Measurements from ENCODE around the gene RAB21.
"Not testable (repeated sequence)": the region's sequence is repeated elsewhere in the genome, so short reads cannot be mapped to it uniquely, and the experiment has no call there.

RAB21 gene

DNA sequence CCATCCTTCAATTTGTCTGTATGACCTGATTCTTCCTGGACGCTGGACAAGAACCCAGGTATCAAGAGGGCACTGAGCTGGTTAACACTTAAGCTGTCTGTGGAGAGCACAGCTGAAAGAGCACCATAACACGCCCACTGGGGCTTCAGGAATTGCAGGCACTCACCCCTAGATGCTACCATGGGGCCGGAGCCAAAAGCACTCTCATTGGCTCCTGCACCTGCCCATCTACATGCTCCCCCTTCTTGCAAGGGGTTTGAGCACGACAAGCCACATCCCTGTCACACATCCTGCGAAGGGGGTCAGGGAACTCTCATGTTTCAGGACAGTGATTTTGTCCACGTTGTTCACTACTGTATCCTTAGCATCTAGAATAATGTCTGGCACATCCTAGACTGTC, 49.8 kb downstream of the RAB21 start:
- H3K27ac ChIP-seq (ENCODE audit: low read depth, low read length): no peak overlapping the region
- H3K9ac ChIP-seq (ENCODE audit: low read depth, low read length): no peak overlapping the region
- H3K4me3 ChIP-seq (ENCODE audit: low read length): no peak overlapping the region
- H3K36me3 ChIP-seq (ENCODE audit: insufficient read depth, low read length): no peaks in the 10 kb centered on the region
- 53% methylated on average over 6 of the region's 6 CpGs for WGBS
- H3K9me3 ChIP-seq (ENCODE audit: insufficient read depth, low read depth, low read length): no peaks in the 10 kb centered on the region
- no peaks in the 10 kb centered on the region for H3K27me3 ChIP-seq (ENCODE audit: insufficient read depth, low read length)
- H3K4me1 ChIP-seq (ENCODE audit: insufficient read depth, low read length): no peaks in the 10 kb centered on the region

DNA sequence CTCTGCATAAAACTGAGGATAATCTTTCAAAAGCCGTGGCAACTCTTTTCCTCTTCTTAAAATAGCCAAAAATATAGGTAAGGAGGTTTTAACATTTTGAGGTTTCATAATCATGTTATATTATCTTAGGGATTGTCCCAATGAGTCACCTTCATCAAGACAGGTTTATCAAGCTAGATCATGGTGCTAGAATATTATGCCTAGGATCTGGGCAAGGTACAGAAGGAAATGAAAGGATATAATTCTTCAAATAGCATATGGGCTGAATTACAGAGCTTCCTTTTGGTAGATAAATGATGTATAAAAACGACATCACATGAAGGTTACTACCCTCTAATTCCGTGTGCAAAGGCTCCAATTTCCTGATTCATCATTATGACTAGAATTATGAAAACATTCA, 56.3 kb downstream of the RAB21 start:
- 80% methylated on average over 2 of the region's 3 CpGs for WGBS
- no peaks in the 10 kb centered on the region for H3K36me3 ChIP-seq (ENCODE audit: insufficient read depth, low read length)
- no peaks in the 10 kb centered on the region for H3K9me3 ChIP-seq (ENCODE audit: insufficient read depth, low read depth, low read length)
- no peak overlapping the region for H3K4me3 ChIP-seq (ENCODE audit: low read length)
- no peaks in the 10 kb centered on the region for H3K27me3 ChIP-seq (ENCODE audit: insufficient read depth, low read length)
- H3K27ac ChIP-seq (ENCODE audit: low read depth, low read length): no peak overlapping the region
- no peaks in the 10 kb centered on the region for H3K4me1 ChIP-seq (ENCODE audit: insufficient read depth, low read length)
- H3K9ac ChIP-seq (ENCODE audit: low read depth, low read length): no peak overlapping the region

DNA sequence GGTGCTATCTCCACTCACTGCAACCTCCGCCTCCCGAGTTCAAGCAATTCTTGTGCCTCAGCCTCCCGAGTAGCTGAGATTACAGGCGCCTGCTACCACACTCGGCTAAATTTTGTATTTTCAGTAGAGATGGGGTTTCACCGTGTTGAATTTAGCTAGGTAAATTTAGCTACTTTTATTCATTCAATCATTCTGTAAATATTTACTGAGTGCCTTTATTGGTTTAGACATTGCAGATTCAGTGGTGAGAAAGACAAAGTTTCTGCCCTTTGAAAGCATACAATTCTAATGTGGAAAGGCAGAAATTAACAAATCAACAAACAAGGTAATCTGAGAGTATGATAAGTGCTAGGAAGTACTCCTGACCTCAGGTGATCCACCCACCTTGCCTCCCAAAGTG, 60.6 kb downstream of the RAB21 start:
- not testable (repeated sequence) for H3K36me3 ChIP-seq (ENCODE audit: insufficient read depth, low read length); H3K4me1 ChIP-seq (ENCODE audit: insufficient read depth, low read length); H3K27me3 ChIP-seq (ENCODE audit: insufficient read depth, low read length); H3K9me3 ChIP-seq (ENCODE audit: insufficient read depth, low read depth, low read length); H3K27ac ChIP-seq (ENCODE audit: low read depth, low read length); H3K9ac ChIP-seq (ENCODE audit: low read depth, low read length); H3K4me3 ChIP-seq (ENCODE audit: low read length)
- WGBS: 85% methylated on average over 6 of the region's 6 CpGs

DNA sequence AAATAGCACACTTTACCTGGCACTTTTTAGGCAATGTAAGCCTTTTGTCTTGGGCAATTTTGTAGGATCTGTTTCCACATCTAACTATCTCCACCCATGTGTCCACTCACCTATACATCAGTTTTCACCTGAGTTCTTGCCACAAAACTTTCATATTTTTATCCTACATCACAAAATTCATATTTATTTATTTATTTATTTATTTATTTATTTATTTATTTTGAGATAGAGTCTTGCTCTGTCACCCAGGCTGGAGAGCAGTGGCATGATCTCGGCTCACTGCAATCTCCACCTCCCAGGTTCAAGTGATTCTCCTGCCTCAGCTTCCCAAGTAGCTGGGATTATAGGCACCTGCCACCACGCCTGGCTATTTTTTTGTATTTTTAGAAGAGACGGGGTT, 67.4 kb downstream of the RAB21 start:
- H3K9me3 ChIP-seq (ENCODE audit: insufficient read depth, low read depth, low read length); H3K9ac ChIP-seq (ENCODE audit: low read depth, low read length); H3K27ac ChIP-seq (ENCODE audit: low read depth, low read length); H3K36me3 ChIP-seq (ENCODE audit: insufficient read depth, low read length); H3K27me3 ChIP-seq (ENCODE audit: insufficient read depth, low read length); H3K4me1 ChIP-seq (ENCODE audit: insufficient read depth, low read length); H3K4me3 ChIP-seq (ENCODE audit: low read length): not testable (repeated sequence)
- 90% methylated on average over 3 of the region's 3 CpGs for WGBS

DNA sequence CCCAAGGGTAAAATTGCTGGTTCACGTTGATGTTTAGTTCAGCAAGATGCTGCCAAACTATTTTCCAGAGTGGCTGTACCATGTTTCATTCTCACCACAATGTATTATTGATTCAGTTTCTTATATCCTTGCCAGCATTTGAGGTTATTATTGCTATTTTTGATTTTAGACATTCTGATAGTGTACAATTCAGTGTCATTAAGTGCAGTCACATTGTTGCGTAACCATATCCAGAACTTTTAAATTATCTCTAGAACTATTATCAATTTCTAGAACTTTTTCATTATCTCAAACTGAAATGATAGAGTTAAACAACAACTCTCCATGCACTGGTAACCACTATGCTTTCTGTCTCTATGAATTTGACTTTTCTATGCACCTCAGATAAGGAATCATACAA, 74.2 kb downstream of the RAB21 start:
- no peaks in the 10 kb centered on the region for H3K27me3 ChIP-seq (ENCODE audit: insufficient read depth, low read length)
- no peaks in the 10 kb centered on the region for H3K9me3 ChIP-seq (ENCODE audit: insufficient read depth, low read depth, low read length)
- 100% methylated on average over 2 of the region's 2 CpGs for WGBS
- no peaks in the 10 kb centered on the region for H3K4me1 ChIP-seq (ENCODE audit: insufficient read depth, low read length)
- H3K27ac ChIP-seq (ENCODE audit: low read depth, low read length): no peak overlapping the region
- H3K9ac ChIP-seq (ENCODE audit: low read depth, low read length): no peak overlapping the region
- no peaks in the 10 kb centered on the region for H3K36me3 ChIP-seq (ENCODE audit: insufficient read depth, low read length)
- no peak overlapping the region for H3K4me3 ChIP-seq (ENCODE audit: low read length)

DNA sequence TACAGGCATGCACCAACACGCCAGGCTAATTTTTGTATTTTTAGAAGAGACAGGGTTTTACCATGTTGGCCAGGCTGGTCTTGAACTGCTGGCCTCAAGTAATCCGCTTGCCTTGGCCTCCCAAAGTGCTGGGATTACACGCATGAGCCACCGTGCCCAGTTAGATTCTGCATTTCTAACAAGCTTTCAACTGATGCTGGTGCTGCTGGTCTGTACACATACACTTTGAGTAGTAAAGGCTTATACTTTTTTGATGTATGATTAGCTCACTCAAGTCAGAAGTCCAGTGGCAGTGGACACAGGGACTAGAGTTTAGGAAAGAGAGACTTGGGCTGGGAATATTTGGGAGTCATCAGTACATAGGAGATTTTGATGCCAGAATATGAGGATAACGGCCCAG, 82.7 kb downstream of the RAB21 start:
- 85% methylated on average over 5 of the region's 5 CpGs for WGBS
- peaks cover 8% of the 10 kb centered on the region; the same call in 1 of the 2 replicates for H3K27me3 ChIP-seq (ENCODE audit: insufficient read depth, low read length)
- H3K27ac ChIP-seq (ENCODE audit: low read depth, low read length): no peak overlapping the region
- no peaks in the 10 kb centered on the region for H3K9me3 ChIP-seq (ENCODE audit: insufficient read depth, low read depth, low read length)
- H3K36me3 ChIP-seq (ENCODE audit: insufficient read depth, low read length): 0 out of 2 replicates have a peak, but pooled peaks cover 3% of the 10 kb centered on the region
- peaks cover 4% of the 10 kb centered on the region; the same call in 1 of the 2 replicates for H3K4me1 ChIP-seq (ENCODE audit: insufficient read depth, low read length)
- no peak overlapping the region for H3K9ac ChIP-seq (ENCODE audit: low read depth, low read length)
- no peak overlapping the region for H3K4me3 ChIP-seq (ENCODE audit: low read length)

DNA sequence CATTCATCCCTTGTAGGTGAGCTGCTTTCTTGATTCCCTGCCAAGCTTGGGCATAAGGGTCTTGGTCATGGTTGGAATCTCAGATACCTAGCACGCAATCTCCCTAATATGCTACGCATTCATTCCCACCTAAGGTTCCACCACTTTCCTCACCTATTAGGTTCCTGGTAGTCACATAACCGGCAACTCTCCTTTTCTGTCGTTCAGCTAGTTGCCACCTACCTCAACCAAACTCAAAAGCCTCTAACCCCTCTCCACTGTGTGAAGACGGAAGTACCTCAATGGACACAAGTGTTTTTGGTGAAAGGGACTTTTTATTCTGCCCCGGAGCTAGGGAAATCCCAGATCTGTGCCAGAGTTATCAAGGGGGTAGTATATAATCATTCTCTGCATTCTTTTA, 83.6 kb downstream of the RAB21 start:
- Histone ChIP-seq H3K27ac (ENCODE audit: low read depth, low read length) (no peak overlapping the region), H3K36me3 (ENCODE audit: insufficient read depth, low read length) (0 out of 2 replicates have a peak, but pooled peaks cover 3% of the 10 kb centered on the region), H3K27me3 (ENCODE audit: insufficient read depth, low read length) (peaks cover 8% of the 10 kb centered on the region; the same call in 1 of the 2 replicates), H3K4me3 (ENCODE audit: low read length) (no peak overlapping the region), H3K9me3 (ENCODE audit: insufficient read depth, low read depth, low read length) (no peaks in the 10 kb centered on the region), H3K9ac (ENCODE audit: low read depth, low read length) (no peak overlapping the region), H3K4me1 (ENCODE audit: insufficient read depth, low read length) (peaks cover 4% of the 10 kb centered on the region; the same call in 1 of the 2 replicates)
- 94% methylated on average over 4 of the region's 6 CpGs for WGBS

DNA sequence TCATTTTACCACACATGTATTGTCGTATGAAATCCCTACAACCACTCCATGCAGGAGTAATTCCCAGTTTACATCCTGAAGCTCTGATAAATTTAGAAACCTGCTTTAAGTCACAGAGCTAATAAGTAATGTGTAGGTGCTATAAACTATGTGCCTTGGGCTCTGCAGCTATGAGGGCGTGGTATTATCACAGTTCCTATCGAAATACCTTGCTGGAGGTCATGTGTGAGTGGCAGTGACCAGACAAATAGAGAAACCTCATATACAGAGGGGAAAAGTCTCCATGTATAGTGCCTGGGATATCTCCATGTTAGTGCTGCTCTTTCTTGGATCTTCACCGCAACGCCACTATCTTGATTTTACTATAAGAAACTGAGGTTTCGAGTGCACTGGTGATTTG, 84.0 kb downstream of the RAB21 start:
- Histone ChIP-seq H3K4me1 (ENCODE audit: insufficient read depth, low read length) (peaks cover 4% of the 10 kb centered on the region; the same call in 1 of the 2 replicates), H3K9ac (ENCODE audit: low read depth, low read length) (no peak overlapping the region), H3K27me3 (ENCODE audit: insufficient read depth, low read length) (peaks cover 8% of the 10 kb centered on the region; the same call in 1 of the 2 replicates), H3K4me3 (ENCODE audit: low read length) (no peak overlapping the region), H3K9me3 (ENCODE audit: insufficient read depth, low read depth, low read length) (no peaks in the 10 kb centered on the region), H3K36me3 (ENCODE audit: insufficient read depth, low read length) (0 out of 2 replicates have a peak, but pooled peaks cover 3% of the 10 kb centered on the region), H3K27ac (ENCODE audit: low read depth, low read length) (no peak overlapping the region)
- 95% methylated on average over 6 of the region's 6 CpGs for WGBS

DNA sequence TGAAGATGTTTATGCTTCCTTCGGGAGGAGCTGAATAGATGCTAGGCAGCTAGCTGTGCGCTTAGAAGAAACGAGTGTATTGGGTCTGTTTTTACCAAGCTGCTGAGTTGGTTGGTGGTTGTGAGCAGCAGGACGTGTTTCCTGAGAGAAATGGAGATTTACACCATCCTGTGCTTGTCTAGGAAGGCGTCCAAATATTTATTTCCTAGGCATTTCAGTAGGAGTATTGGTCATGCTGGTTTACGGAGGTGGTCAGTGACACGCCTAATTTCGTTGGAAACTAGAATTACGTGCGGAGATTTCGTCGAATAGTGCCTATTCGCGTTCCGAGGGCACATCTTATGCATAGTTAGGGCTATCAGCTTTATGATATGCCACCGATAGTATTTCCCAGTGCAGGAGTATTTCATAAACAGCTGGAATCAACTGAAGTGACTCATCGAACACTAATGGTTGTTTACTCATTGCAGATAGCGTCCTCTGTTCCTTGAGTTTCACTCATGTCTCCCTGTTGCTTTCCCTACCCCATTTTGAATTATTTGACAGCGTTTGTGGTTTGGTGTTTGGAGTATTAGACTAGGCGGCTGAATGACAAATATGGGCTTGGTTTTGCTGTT, 85.7 kb downstream of the RAB21 start:
- peaks cover 8% of the 10 kb centered on the region; the same call in 1 of the 2 replicates for H3K27me3 ChIP-seq (ENCODE audit: insufficient read depth, low read length)
- H3K4me1 ChIP-seq (ENCODE audit: insufficient read depth, low read length): peaks cover 4% of the 10 kb centered on the region; the same call in 1 of the 2 replicates
- peak overlapping the region; percentile 84 for H3K4me3 ChIP-seq (ENCODE audit: low read length)
- no peaks in the 10 kb centered on the region for H3K9me3 ChIP-seq (ENCODE audit: insufficient read depth, low read depth, low read length)
- WGBS: 3% methylated on average over 20 of the region's 20 CpGs
- peak overlapping the region; percentile 83 for H3K9ac ChIP-seq (ENCODE audit: low read depth, low read length)
- H3K36me3 ChIP-seq (ENCODE audit: insufficient read depth, low read length): 0 out of 2 replicates have a peak, but pooled peaks cover 3% of the 10 kb centered on the region
- H3K27ac ChIP-seq (ENCODE audit: low read depth, low read length): peak overlapping the region; percentile 75

DNA sequence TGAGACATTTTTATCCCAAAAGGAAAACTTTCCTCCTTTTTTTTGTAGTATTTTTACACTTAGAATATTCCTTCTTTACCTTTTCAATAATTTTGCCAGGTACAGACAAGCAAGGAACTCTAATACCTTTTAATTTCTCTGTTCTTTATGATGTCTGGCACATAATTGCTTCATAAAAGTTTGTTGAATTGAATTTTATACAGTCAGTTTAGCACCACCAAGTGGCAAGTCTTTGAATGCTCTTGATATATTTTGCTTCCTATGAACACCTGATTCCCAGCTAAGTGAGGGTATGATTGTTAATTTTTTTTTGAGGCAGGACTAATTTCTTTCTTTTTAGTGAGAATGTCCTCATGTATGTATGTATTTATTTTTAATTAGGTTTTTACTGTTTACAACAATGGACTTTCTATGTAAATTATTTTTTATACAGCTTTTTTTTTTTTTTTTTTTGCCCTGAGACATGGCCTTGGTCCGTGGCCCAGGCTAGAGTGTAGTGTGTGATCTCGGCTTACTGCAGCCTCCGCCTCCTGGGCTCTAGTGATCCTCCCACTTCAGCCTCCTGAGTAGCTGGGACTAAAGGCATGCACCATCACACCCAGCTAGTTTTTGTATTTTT, 91.8 kb downstream of the RAB21 start:
- 100% methylated on average over 3 of the region's 3 CpGs for WGBS
- Histone ChIP-seq H3K36me3 (ENCODE audit: insufficient read depth, low read length) (peaks cover 4% of the 10 kb centered on the region; the same call in 1 of the 2 replicates), H3K27ac (ENCODE audit: low read depth, low read length) (no peak overlapping the region), H3K27me3 (ENCODE audit: insufficient read depth, low read length) (no peaks in the 10 kb centered on the region), H3K9me3 (ENCODE audit: insufficient read depth, low read depth, low read length) (no peaks in the 10 kb centered on the region), H3K4me1 (ENCODE audit: insufficient read depth, low read length) (no peaks in the 10 kb centered on the region), H3K9ac (ENCODE audit: low read depth, low read length) (no peak overlapping the region), H3K4me3 (ENCODE audit: low read length) (no peak overlapping the region)

DNA sequence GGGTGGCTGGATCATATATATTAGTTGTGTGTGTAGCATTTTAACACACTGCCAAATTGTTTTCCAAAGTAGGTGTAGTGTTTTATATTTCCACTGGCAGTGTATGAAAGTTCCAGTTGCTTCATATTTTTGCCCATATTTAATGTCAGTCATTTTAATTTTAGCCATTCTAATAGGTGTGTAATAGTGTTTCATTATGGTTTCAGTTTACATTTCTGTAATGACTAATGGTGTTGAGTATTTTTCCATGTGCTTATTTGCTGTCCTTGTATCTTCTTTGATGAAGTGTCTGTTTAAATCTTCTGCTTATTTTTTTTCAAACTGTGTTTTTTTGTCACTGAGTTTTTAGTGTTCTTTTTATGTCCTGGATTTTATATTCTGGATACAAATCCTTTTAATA, 93.5 kb downstream of the RAB21 start:
- Histone ChIP-seq H3K9ac (ENCODE audit: low read depth, low read length) (no peak overlapping the region), H3K4me1 (ENCODE audit: insufficient read depth, low read length) (no peaks in the 10 kb centered on the region), H3K27ac (ENCODE audit: low read depth, low read length) (no peak overlapping the region), H3K36me3 (ENCODE audit: insufficient read depth, low read length) (peaks cover 3% of the 10 kb centered on the region; the same call in 1 of the 2 replicates), H3K27me3 (ENCODE audit: insufficient read depth, low read length) (no peaks in the 10 kb centered on the region), H3K9me3 (ENCODE audit: insufficient read depth, low read depth, low read length) (no peaks in the 10 kb centered on the region), H3K4me3 (ENCODE audit: low read length) (no peak overlapping the region)

All from HUES64 (cell line).